ENCODE data around the gene TRIM52.

TRIM52 gene

DNA sequence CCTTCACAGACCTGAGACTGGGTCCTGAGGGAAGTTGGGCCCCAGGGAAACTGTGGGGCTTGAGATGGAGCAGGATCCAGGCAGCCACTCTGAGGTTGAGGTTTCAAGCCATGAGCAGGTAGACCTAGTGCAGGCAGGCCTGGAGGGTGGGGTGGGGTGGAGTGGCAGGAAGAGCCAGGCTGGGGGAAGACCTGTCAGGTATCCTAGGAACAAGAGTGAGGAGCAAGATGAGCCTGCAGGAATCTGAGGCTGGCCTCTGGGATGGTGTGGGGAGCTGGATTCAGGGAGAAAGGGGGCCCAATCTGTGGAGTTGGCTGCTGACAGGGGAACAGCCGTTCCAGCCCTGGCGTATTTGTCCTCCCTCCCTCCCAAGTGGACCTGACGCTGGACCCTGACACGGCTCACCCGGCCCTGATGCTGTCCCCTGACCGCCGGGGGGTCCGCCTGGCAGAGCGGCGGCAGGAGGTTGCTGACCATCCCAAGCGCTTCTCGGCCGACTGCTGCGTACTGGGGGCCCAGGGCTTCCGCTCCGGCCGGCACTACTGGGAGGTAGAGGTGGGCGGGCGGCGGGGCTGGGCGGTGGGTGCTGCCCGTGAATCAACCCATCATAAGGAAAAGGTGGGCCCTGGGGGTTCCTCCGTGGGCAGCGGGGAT is 27.0 kb downstream of the TRIM52 start:
- no peak for DNase-seq (ENCODE audit: low read depth in 2 of 3, low spot score in 1 of 3)

DNA sequence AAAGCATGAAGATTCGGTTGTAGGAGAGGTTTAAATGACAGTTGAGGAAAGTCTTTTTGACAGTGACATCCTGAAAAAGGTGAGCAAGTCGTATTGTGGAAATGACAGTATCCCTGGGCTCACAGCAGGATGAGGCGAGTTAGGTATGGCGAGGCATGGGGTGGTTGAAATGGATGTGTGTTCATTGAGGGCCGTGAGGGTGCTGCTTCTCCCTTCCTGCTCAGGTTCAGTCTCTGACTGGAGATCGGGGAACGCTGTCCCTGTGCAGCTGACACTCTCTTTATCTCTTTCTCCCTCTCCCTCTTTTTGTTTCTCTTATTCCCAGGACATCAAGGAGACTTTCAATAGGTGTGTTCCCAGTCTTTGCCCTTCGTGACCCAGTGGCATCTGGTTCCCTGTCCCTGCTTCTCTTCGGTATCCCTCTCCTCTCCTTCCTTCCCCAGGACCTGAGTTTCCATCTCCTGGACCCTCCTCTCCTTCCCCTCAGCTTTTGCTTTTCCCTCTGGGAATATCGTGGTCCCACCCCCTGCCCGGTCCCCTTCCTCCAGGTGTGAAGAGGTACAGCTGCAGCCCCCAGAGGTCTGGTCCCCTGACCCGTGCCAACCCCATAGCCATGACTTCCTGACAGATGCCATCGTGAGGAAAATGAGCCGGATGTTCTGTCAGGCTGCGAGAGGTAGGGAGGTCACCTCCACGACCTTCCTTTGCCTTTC is 27.7 kb downstream of the TRIM52 start:
- no peak for DNase-seq (ENCODE audit: low read depth in 2 of 3, low spot score in 1 of 3)

DNA sequence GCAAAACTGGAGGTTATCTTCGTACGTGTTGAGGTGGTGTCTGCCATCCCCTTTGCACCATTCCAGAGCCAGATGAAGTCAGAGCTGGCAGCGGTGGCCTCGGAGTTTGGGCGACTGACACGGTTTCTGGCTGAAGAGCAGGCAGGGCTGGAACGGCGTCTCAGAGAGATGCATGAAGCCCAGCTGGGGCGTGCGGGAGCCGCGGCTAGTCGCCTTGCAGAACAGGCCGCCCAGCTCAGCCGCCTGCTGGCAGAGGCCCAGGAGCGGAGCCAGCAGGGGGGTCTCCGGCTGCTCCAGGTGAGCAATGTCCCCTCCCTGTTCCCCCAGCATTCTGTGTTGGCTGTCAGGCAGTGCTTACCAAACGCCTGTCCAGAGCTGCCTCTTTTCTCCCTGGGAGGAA is 28.4 kb downstream of the TRIM52 start:
- no peak for DNase-seq (ENCODE audit: low read depth in 2 of 3, low spot score in 1 of 3)

DNA sequence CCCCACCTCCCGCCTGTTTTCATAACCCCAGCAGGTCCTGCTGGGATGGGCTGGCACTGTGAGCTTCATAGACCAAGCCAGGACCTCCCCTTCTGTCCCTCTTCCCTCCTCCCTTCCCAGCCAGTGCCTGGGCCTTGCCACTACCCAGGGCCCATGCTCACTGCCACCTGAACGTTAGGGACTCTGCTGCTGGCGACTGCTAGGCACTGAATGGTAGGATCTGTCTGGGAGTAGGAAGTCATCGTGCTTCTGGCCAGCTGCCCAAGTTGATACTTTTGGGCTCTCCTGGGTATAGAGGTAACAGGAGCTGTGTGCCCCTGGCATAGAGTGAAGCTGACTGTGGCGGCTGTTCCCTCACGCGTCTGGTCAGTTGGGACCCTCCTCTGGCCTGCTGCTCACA is 29.5 kb downstream of the TRIM52 start:
- DNase-seq (ENCODE audit: low read depth in 2 of 3, low spot score in 1 of 3) = no peak

DNA sequence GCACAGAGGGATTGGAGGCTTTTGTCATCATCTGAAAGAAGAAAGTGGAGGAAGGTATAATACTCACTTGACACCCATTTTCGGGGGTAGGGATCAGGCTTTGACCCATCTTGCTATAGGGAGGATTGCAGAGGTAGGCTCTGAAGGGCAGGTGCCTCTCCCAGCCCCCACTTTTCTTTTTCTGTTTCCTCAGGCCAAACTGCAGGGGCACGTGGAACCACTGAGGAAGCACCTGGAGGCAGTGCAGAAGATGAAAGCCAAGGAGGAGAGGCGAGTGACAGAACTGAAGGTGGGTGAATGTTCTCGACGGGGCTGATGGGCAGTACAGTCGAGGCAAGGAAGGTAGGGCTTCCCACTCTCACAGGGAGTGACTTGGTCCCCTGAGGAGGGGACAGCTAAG is 30.4 kb downstream of the TRIM52 start:
- DNase-seq (ENCODE audit: low read depth in 2 of 3, low spot score in 1 of 3) = no peak

DNA sequence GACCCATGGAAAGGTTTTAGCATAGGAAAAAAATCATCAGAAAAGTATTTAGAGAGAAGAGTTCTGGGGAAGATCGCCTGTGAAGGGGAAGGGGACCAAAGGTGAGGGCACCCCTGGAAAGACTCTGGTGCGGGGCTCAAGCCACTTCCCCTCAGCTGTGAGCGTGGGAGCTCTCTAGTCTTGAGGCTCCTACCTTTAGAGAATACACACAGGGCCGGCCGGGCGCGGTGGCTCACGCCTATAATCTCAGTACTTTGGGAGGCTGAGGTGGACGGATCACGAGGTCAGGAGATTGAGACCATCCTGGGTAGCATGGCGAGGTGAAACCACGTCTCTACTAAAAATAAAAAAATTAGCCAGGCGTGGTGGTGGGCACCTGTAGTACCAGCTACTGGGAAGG is 30.9 kb downstream of the TRIM52 start:
- DNase-seq (ENCODE audit: low read depth in 2 of 3, low spot score in 1 of 3) = no peak

DNA sequence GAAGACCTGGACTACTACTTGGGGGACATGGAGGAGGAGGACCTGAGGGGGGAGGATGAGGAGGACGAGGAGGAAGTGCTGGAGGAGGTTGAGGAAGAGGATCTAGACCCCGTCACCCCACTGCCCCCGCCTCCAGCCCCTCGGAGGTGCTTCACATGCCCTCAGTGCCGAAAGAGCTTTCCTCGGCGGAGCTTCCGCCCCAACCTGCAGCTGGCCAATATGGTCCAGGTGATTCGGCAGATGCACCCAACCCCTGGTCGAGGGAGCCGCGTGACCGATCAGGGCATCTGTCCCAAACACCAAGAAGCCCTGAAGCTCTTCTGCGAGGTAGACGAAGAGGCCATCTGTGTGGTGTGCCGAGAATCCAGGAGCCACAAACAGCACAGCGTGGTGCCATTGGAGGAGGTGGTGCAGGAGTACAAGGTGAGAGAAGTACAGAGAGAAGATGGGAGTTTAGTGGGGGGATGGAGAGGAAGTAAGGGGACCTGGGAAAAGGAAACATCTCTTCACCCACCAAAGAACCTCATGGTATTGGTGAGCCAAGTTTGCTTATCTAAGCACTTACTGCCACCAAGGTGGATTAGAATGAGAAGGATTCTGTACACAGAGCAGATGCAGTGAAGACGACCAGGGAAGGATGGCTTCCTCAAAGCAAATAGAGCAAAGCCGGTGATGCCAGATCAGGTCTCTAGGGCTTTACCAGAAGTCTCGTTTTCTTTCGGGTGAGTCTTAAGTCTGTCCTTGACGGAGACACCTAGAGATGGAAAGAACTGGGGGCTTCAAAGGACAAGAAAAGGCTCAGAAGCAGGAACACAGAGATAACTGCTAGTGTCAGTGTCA is 36.3 kb downstream of the TRIM52 start:
- no peak for DNase-seq (ENCODE audit: low read depth in 2 of 3, low spot score in 1 of 3)

DNA sequence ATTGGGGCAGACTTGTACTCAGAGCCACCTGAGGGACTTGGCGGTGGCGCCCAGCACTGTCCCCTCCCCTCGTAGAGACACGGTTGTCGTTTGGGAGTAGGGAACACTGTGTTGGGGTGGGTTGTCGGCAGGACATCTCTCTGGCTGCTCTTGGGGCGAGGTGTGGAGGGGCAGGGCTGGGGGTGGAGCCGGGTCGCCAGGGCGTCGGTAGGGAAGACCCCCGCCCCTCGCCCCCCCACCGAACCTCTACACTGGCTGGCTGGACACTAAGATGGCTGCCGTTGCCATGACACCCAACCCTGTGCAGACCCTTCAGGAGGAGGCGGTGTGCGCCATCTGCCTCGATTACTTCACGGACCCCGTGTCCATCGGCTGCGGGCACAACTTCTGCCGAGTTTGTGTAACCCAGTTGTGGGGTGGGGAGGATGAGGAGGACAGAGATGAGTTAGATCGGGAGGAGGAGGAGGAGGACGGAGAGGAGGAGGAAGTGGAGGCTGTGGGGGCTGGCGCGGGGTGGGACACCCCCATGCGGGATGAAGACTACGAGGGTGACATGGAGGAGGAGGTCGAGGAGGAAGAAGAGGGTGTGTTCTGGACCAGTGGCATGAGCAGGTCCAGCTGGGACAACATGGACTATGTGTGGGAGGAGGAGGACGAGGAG is 37.1 kb downstream of the TRIM52 start:
- DNase-seq (ENCODE audit: low read depth in 2 of 3, low spot score in 1 of 3) = no peak

DNA sequence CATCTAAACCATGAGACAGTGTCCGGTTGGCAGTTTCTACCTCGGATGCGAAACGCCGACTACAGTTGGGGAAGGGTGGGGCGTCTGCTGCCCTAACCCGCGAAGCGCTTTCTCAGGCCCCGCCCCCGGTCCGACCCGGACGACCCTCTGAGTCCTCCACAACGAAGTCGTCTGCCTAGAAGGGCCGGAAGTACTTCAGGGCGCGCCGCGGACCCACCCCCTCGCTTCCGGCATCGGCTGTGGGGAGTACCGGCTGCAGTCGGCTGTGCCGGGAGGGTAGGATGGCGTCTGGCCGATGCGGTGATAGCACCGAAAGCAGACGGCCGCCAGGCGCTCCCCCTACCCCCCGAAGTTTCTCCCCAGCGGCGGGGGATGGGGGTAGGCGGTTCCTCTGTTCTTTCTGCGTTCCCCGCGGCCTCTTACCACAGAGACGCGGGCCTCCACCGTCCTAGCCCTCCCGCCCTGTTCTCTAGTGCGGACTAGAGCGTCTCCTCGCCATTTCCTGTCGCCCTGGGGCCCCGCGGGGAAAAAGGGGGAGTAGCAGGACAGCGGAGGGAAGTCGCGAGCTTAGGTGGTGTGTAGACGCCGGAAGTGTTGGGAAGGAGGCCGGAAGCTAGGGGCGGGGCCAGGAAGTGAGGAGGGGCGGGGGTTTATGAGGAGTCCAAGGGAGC is 37.8 kb downstream of the TRIM52 start, which contains the start of gene TRIM41:
TSS of gene TRIM41 (plus strand) at position 224 of the 671 bp plus-strand sequence. CDS start 719 bp downstream, outside the sequence.
- DNase-seq (ENCODE audit: low read depth in 2 of 3, low spot score in 1 of 3) = peak; percentile 95 to 97 (median 96)

DNA sequence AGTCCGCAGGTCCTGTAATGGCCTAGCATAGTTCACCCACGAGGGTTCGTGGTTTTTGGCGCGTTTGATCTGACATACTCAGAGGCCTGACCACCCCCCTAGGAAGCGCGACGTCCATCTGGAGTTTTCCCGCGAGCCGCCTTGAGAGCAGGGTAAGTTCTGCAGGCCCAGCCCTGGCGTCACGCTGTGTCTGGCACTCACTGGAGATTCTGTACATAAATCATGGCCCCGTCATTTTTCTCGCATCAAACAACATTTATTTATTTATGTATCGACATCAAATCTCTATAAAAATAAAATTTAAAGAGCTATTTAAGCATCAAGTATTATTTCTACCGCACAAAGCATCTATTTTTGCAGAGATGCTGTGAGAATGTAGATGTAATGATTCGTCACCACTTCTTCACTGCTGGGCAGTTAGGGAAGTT is 38.3 kb downstream of the TRIM52 start:
- no peak for DNase-seq (ENCODE audit: low read depth in 2 of 3, low spot score in 1 of 3)

DNA sequence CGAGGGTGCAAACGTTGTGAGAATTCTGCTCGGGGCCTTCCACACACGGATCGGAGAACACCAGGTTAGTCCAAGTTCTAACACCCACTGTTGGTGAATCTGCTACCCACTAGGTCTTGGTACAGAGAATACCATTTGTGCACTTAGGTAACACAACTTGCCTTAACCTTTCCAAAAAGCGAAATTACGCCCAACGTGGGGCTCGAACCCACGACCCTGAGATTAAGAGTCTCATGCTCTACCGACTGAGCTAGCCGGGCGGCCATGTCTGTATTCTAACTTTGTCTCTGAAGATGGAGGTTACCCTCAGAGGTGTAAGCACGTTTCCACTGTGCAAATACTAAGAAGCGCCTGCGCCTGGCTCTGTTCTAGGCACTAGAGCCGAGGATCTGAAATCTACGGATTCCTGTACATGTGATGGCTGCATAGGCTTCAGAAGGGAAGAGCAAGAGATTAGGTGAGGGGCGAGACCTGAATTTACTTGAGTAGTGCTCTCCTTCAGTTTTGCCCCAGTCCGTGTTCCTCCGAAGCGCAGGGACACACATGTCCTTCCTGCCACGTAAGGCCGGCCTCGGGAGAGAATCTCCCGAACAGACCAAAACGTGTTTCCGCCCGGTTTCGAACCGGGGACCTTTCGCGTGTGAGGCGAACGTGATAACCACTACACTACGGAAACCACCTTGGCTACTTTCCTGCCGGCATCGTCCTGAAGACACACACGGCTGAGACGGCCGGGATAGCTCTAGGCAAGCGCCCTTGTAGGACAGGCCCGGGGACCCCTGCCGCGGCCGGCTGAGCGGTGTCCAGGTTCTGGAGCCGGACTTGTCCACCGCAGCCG is 38.9 kb downstream of the TRIM52 start:
- peak; percentile 91 to 99 (median 99) for DNase-seq (ENCODE audit: low read depth in 2 of 3, low spot score in 1 of 3)

DNA sequence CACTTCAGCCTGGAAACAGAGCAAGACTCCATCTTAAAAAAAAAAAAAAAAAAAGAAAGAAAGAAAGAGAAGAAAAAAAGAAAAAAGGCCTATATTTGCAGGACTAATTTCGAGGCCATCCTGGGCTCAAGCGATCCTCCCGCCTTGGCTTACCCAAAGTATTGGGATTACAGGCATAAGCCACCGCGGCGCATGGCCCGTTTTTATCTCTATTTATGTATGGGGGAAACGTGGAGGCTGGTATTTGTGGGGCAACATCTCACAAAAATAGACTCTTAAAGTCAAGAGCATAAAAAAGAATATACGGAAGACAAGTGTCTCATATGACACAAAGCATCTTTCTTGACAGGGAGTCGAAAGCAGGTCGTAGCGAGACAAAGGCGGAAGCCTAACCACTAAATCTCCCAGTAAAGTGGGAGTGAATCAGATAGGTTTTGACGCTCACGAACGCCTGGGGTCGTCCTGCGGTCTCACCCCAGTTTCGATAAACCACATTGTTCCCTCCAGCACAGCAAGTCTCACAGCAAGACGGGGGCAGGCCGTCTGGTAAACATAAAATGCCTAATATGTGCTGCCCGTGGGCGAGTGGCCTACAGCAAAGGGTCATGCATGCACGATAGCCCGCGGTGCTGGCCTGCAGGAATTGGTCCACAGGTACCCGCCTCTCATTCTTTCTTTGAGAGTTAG is 39.7 kb downstream of the TRIM52 start:
- no peak for DNase-seq (ENCODE audit: low read depth in 2 of 3, low spot score in 1 of 3)

DNA sequence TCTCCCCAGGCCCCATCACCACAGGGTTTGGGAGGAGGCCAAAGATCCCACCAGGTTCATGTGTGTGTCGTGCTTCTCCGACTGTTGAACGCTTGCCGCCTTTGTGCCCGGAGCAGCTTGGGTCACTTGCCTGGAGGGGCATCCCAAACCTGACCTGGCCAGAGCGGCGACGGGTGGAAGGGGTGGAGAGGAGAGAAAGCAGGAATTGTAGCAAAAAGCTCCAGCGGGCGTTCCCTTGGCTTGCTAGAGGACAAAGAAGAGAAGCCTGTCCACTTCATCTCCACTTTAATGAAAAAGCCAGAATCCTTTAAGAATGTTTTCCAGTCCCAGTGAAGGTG is 40.8 kb downstream of the TRIM52 start:
- DNase-seq (ENCODE audit: low read depth in 2 of 3, low spot score in 1 of 3) = no peak

DNA sequence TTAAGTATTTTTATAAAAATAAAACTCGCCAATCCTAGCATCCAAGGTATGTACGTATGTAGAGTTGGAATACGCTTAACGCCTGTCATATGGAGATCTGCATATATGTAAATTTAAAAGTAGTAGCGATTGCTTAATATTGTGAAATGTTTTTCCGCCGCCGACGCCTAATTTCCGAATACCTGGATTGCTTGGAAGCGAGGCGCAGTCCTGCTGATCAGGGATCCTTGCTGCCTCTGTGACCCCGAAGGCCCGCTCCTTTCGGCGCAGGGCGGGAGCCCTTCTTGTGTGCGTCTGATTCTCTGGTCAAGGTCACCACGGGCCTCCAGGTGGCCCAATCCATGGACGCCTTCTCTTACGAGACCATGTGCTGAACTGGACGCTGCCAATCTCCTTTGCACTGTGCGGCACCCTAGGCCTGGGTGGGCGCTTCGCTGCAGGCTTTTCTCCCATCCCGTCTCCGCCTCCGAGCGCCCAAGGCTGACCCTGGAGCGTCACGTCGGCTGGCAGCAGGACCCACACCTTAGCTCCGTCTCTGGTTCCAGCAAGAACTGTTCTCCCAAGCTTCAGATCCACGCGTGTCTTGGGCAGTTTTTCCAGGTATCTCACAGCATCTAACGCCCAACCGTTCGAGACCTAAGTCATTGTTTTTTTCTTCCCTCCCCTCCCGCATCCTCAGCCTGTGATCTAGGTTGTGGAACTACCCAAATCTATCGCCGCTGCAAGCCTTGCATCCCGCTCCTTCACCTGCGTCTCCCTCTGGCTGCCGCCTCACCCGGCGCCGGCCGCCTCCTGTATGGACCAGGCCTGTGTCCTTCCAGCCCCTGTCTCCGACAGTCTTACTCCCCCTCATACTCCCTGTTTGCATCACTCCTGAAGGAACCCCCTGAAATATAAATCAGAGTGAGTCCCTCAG is 41.4 kb downstream of the TRIM52 start:
- no peak for DNase-seq (ENCODE audit: low read depth in 2 of 3, low spot score in 1 of 3)

DNA sequence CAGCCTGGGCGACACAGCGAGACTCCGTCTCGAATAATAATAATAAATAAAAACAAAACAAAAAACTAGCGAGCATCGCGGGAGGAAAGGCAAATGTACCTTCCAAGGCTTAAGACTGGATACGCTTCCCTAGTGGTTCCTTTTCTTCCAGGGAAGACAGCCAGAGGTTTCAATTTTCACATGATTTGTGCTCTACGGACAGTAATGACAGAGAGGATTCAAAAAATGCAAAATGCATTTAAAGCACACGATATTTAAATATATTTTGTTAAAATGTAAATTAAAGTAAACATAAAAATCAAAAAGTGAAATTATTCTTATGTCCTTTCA is 42.2 kb downstream of the TRIM52 start:
- DNase-seq (ENCODE audit: low read depth in 2 of 3, low spot score in 1 of 3) = no peak

DNA sequence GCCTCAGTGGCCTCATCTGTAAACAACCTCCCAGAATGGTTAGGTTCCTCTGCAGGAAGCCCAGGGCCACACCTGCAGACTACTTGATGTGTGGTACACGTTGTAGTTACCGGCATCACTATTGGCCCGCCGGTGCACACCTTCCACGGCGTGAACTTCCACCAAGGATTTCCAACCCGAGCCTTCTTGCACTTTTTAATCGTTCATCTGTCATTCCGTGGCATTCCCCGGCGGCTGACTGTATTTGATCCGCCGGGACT is 43.2 kb downstream of the TRIM52 start:
- DNase-seq (ENCODE audit: low read depth in 2 of 3, low spot score in 1 of 3) = no peak

DNA sequence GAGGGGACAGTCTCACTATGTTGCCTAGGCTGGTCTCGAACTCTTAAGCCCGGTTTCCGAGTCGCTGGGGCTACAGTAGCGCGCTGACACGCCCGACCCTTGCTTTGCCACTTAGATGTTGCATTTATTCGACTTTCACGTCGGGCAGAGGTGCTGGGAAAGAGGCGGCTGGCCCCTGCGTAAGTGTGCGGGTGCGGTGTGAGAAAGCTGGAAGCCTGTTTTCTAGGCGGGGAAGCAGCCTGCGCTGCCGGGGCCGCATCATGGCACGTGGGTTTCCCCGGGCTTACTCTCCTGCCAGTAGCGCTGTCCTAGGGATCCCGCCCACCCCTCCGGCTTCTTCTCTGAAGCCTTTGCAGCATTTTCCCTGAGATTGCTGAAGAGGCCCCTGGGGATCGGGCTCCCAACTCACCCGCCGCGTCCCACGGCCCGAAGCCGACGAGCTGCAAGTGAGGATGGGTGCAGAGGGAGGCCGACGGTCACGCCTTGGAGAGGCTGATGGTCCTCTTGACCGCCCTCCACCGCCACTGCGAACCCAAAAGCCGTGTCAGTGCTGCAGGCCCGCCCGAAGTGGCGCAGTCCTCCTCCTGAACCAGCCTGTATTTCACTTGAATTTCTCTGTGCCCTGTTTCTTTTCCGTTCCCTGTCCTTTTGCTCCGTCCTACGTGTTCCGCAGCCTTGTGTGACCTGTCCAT is 43.7 kb downstream of the TRIM52 start:
- DNase-seq (ENCODE audit: low read depth in 2 of 3, low spot score in 1 of 3) = peak; percentile 53 to 57 (median 54)

Measured in stimulated activated CD4-positive, alpha-beta T cell treated with anti-CD3 and anti-CD28 coated beads, Interleukin-12 subunit alpha, Interleukin-12 subunit beta, amount 100 ng/mL, for 48 hours (primary cell).